ENCODE results near the gene SMYD4.
"Not testable (repeated sequence)": the region's sequence is repeated elsewhere in the genome, so short reads cannot be mapped to it uniquely, and the experiment has no call there.

Gene SMYD4

GRCh38 chr17:1779571-1780131 is 50.1 kb downstream of the SMYD4 start:
- DNase-seq = no peak

GRCh38 chr17:1776857-1777256 is 52.8 kb downstream of the SMYD4 start:
- no peak for DNase-seq

GRCh38 chr17:1776328-1776727 is 53.4 kb downstream of the SMYD4 start:
- no peak for DNase-seq

- no peak for DNase-seq
These were observed 55.1 kb downstream of the SMYD4 start for GRCh38 chr17:1774390-1775176.

GRCh38 chr17:1773696-1774181 is 56.0 kb downstream of the SMYD4 start:
- no peak for DNase-seq

- peak; percentile 61 for DNase-seq
These were observed 56.6 kb downstream of the SMYD4 start for GRCh38 chr17:1773000-1773695.

GRCh38 chr17:1769822-1770477 is 59.8 kb downstream of the SMYD4 start:
- DNase-seq = no peak

- DNase-seq = no peak
These were observed 62.3 kb downstream of the SMYD4 start for GRCh38 chr17:1767358-1767757.

GRCh38 chr17:1766382-1767135 is 63.1 kb downstream of the SMYD4 start:
- no peak for DNase-seq

GRCh38 chr17:1765576-1765975 is 64.1 kb downstream of the SMYD4 start:
- no peak for DNase-seq

- not testable (repeated sequence) for DNase-seq
These were observed 65.0 kb downstream of the SMYD4 start for GRCh38 chr17:1764705-1765104.

- peak; percentile 64 for DNase-seq
These were observed 65.4 kb downstream of the SMYD4 start for GRCh38 chr17:1764284-1764683.

GRCh38 chr17:1762901-1763898 is 66.5 kb downstream of the SMYD4 start:
- DNase-seq = peak; percentile 32

GRCh38 chr17:1762233-1762900 is 67.3 kb downstream of the SMYD4 start:
- no peak for DNase-seq

GRCh38 chr17:1759529-1759928 is 70.2 kb downstream of the SMYD4 start:
- DNase-seq = no peak

- peak; percentile 61 for DNase-seq
These were observed 70.9 kb downstream of the SMYD4 start for GRCh38 chr17:1758807-1759206.

- DNase-seq = no peak
These were observed 73.9 kb downstream of the SMYD4 start for GRCh38 chr17:1755827-1756262.

GRCh38 chr17:1755252-1755826 is 74.4 kb downstream of the SMYD4 start:
- no peak for DNase-seq

GRCh38 chr17:1754430-1755112 is 75.1 kb downstream of the SMYD4 start:
- no peak for DNase-seq

Data from suppressor macrophage treated with lipopolysaccharide for 4 hours (primary cell).